HepG2 (cell line): ENCODE measurements around the gene PGP.

ENCODE experiments used
- BCL3 ChIP-seq: sonication (generic); formaldehyde crosslinking; IDR thresholded peaks from 2 replicates; pipeline ENCODE4 v1.5.1; 2020; ENCODE audit warnings: mild to moderate bottlenecking, missing genetic modification reagents, moderate library complexity
- BCLAF1 ChIP-seq: fragments of 450-650 bp; IDR thresholded peaks from 2 replicates; pipeline ENCODE4 v1.6.1; 2017; ENCODE audit warnings: mild to moderate bottlenecking
- CTCF ChIP-seq: sonication (generic); formaldehyde crosslinking; IDR thresholded peaks from 2 replicates; pipeline ENCODE4 v1.5.0; 2020; ENCODE audit warnings: mild to moderate bottlenecking, missing genetic modification reagents, moderate library complexity
- EP300 ChIP-seq, 3 experiments: sonication (generic) in 1 of 3; formaldehyde crosslinking in 1 of 3; IDR thresholded peaks; 2 replicates each; pipeline versions ENCODE4 v1.5.1 to v1.6.1; 2011 to 2020; ENCODE audit warnings: low read depth in 2 of 3, low read length in 2 of 3, borderline replicate concordance in 1 of 3, improper control_type of control experiment in 1 of 3, mild to moderate bottlenecking in 1 of 3, missing genetic modification reagents in 1 of 3, moderate library complexity in 1 of 3
- HMG20B ChIP-seq: conservative IDR thresholded peaks from 2 replicates; pipeline ENCODE4 v1.6.1; 2016; ENCODE audit warnings: missing genetic modification reagents, missing compliant biosample characterization
- MTA1 ChIP-seq: sonication (generic); formaldehyde crosslinking; IDR thresholded peaks from 2 replicates; pipeline ENCODE4 v1.4.0; 2020; ENCODE audit warnings: missing genetic modification reagents, mild to moderate bottlenecking, borderline replicate concordance
- POLR2A ChIP-seq, 2 experiments: IDR thresholded peaks; 2 replicates each; pipeline ENCODE4 v1.6.1; 2011; ENCODE audit warnings: low read depth in 2 of 2, low read length in 2 of 2, mild to moderate bottlenecking in 1 of 2, moderate library complexity in 1 of 2; ENCODE audit not compliant: insufficient read depth in 1 of 2
- ZBTB8A ChIP-seq: sonication (generic); formaldehyde crosslinking; IDR thresholded peaks from 2 replicates; pipeline ENCODE4 v1.4.0; 2020; ENCODE audit warnings: mild to moderate bottlenecking, low read depth, missing genetic modification reagents, borderline replicate concordance
- ZNF20 ChIP-seq: sonication (generic); formaldehyde crosslinking; IDR thresholded peaks from 2 replicates; pipeline ENCODE4 v1.4.0; 2020; ENCODE audit warnings: mild to moderate bottlenecking, moderate library complexity, missing genetic modification reagents
- ZNF3 ChIP-seq: IDR thresholded peaks from 2 replicates; pipeline ENCODE4 v1.7.0; 2017; ENCODE audit warnings: inconsistent platforms
- ZNF747 ChIP-seq: sonication (generic); formaldehyde crosslinking; IDR thresholded peaks from 2 replicates; pipeline ENCODE4 v1.8.1; 2023; ENCODE audit warnings: missing genetic modification reagents, mild to moderate bottlenecking, borderline replicate concordance
- ZNF776 ChIP-seq: sonication (generic); formaldehyde crosslinking; IDR thresholded peaks from 2 replicates; pipeline ENCODE4 v1.4.0; 2020; ENCODE audit warnings: mild to moderate bottlenecking, missing genetic modification reagents

- TF ChIP-seq BCL3 (CRISPR knock-in tag) (no peak), BCLAF1 (no peak), POLR2A (IDR thresholded peaks at IDR 0.05; ENCODE audit: insufficient read depth in 1 of 2, low read depth in 2 of 2, low read length in 2 of 2) (no peak), ZNF3 (CRISPR knock-in tag) (no peak), EP300 (IDR thresholded peaks at IDR 0.05; ENCODE audit: low read depth in 2 of 2, low read length in 2 of 2) (no peak), EP300 (CRISPR knock-in tag; IDR thresholded peaks at IDR 0.05; ENCODE audit: borderline replicate concordance) (no peak), MTA1 (CRISPR knock-in tag) (no peak), HMG20B (no peak), ZNF20 (no peak), ZNF747 (CRISPR knock-in tag) (no peak), CTCF (CRISPR knock-in tag) (no peak), ZBTB8A (CRISPR knock-in tag) (no peak), ZNF776 (CRISPR knock-in tag) (no peak)
These were observed 39.2 kb downstream of the PGP start for GRCh38 chr16:2175454-2175853.
